HEK293 (cell line): ENCODE data around the gene SCFD2.

Source experiments
- FEZF1 ChIP-seq: fragments of 450-650 bp; formaldehyde crosslinking; IDR thresholded peaks from 2 replicates; pipeline ENCODE4 v1.5.1; 2016; ENCODE audit warnings: missing biosample characterization, missing genetic modification characterization
- TCF7L2 ChIP-seq: IDR thresholded peaks from 2 replicates; pipeline ENCODE4 v1.6.1; 2011; ENCODE audit warnings: low read depth, mild to moderate bottlenecking, inconsistent platforms, low read length, moderate library complexity, borderline replicate concordance
- TRIM28 ChIP-seq: IDR thresholded peaks from 2 replicates; pipeline ENCODE4 v1.6.1; 2011; ENCODE audit warnings: low read length, control low read depth, borderline replicate concordance
- YY2 ChIP-seq: fragments of 450-650 bp; formaldehyde crosslinking; IDR thresholded peaks from 2 replicates; pipeline ENCODE4 v1.5.1; 2016; ENCODE audit warnings: missing biosample characterization, missing genetic modification characterization
- ZNF10 ChIP-seq: fragments of 450-650 bp; formaldehyde crosslinking; IDR thresholded peaks from 2 replicates; pipeline ENCODE4 v1.5.1; 2017; ENCODE audit warnings: missing biosample characterization, missing genetic modification characterization
- ZNF114 ChIP-seq: fragments of 450-650 bp; formaldehyde crosslinking; IDR thresholded peaks from 2 replicates; pipeline ENCODE4 v1.5.0; 2017; ENCODE audit warnings: missing biosample characterization, missing genetic modification characterization
- ZNF248 ChIP-seq: fragments of 450-650 bp; formaldehyde crosslinking; IDR thresholded peaks from 2 replicates; pipeline ENCODE4 v1.5.1; 2017; ENCODE audit warnings: missing biosample characterization, missing genetic modification characterization
- ZNF26 ChIP-seq: fragments of 450-650 bp; formaldehyde crosslinking; IDR thresholded peaks from 2 replicates; pipeline ENCODE4 v1.5.1; 2016; ENCODE audit warnings: missing biosample characterization, missing genetic modification characterization
- ZNF292 ChIP-seq: fragments of 450-650 bp; formaldehyde crosslinking; IDR thresholded peaks from 2 replicates; pipeline ENCODE4 v1.5.1; 2016; ENCODE audit warnings: low read depth, missing biosample characterization, missing genetic modification characterization, borderline replicate concordance
- ZNF629 ChIP-seq: fragments of 450-650 bp; formaldehyde crosslinking; IDR thresholded peaks from 2 replicates; pipeline ENCODE4 v1.5.1; 2017; ENCODE audit warnings: missing biosample characterization, missing genetic modification characterization
- ZNF670 ChIP-seq: fragments of 450-650 bp; formaldehyde crosslinking; IDR thresholded peaks from 2 replicates; pipeline ENCODE4 v1.5.1; 2016; ENCODE audit warnings: missing biosample characterization, missing genetic modification characterization, low read depth
- TF ChIP-seq, protein P1 (sequence below): fragments of 450-650 bp; formaldehyde crosslinking; IDR thresholded peaks from 2 replicates; pipeline ENCODE4 v1.5.1; 2016; ENCODE audit warnings: missing biosample characterization, missing genetic modification characterization
- TF ChIP-seq, protein P2 (sequence below): fragments of 450-650 bp; formaldehyde crosslinking; IDR thresholded peaks from 2 replicates; pipeline ENCODE4 v1.5.1; 2016; ENCODE audit warnings: missing biosample characterization, missing genetic modification characterization

DNA sequence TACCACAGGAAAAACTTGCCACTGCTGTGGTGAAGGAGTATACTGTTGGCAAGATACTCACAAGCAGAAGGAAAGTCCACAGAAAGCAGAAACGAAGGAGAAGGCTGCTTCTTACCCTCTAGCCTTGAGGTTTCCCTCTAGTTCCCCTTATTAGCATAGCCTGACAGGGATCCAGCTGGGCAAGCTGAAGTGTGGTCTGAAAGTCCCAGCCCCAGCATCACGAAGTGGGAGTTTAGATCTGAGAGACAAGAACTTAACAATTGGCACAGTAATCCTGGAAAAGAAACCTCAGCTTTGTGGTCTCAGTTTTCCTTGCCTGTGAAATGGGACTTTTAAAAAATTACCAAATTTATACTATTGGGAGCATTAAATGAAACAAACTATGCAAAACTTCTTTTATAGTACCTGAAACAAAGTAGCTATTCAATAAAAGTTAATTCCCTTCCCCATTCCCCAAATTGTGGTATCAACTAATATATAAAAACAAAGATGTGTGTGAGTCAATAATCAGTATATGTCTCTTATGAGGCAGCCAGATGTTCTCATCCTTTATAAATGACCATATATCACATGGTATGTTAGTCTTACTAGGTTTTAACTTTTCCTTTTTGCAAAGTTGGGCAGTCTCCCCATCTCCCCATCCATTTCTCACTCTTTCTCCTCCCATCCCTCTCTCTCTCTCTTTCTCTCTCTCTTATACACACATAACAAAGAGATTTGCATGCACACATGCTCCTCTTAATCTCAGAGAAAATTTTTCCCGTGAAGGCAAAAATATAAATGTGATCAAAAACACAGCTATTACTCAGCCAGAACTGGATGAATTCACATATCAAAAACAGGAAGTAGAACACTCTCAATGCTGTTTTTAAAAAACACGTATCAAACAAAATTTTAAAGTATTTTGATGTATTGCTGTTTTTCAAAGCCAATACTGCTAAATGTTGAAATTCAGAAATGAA lies 57.8 kb downstream of the SCFD2 start:
- TF ChIP-seq, protein P1, sequence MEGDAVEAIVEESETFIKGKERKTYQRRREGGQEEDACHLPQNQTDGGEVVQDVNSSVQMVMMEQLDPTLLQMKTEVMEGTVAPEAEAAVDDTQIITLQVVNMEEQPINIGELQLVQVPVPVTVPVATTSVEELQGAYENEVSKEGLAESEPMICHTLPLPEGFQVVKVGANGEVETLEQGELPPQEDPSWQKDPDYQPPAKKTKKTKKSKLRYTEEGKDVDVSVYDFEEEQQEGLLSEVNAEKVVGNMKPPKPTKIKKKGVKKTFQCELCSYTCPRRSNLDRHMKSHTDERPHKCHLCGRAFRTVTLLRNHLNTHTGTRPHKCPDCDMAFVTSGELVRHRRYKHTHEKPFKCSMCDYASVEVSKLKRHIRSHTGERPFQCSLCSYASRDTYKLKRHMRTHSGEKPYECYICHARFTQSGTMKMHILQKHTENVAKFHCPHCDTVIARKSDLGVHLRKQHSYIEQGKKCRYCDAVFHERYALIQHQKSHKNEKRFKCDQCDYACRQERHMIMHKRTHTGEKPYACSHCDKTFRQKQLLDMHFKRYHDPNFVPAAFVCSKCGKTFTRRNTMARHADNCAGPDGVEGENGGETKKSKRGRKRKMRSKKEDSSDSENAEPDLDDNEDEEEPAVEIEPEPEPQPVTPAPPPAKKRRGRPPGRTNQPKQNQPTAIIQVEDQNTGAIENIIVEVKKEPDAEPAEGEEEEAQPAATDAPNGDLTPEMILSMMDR = no peak
- TF ChIP-seq ZNF670 (tag by site-specific recombination) (no peak), TRIM28 (no peak), FEZF1 (tag by site-specific recombination) (no peak), ZNF10 (tag by site-specific recombination) (no peak), TCF7L2 (no peak), YY2 (tag by site-specific recombination) (no peak), ZNF26 (tag by site-specific recombination) (no peak), ZNF248 (tag by site-specific recombination) (no peak), ZNF629 (tag by site-specific recombination) (no peak), ZNF114 (tag by site-specific recombination) (no peak), ZNF292 (tag by site-specific recombination) (no peak)
- TF ChIP-seq, protein P2, sequence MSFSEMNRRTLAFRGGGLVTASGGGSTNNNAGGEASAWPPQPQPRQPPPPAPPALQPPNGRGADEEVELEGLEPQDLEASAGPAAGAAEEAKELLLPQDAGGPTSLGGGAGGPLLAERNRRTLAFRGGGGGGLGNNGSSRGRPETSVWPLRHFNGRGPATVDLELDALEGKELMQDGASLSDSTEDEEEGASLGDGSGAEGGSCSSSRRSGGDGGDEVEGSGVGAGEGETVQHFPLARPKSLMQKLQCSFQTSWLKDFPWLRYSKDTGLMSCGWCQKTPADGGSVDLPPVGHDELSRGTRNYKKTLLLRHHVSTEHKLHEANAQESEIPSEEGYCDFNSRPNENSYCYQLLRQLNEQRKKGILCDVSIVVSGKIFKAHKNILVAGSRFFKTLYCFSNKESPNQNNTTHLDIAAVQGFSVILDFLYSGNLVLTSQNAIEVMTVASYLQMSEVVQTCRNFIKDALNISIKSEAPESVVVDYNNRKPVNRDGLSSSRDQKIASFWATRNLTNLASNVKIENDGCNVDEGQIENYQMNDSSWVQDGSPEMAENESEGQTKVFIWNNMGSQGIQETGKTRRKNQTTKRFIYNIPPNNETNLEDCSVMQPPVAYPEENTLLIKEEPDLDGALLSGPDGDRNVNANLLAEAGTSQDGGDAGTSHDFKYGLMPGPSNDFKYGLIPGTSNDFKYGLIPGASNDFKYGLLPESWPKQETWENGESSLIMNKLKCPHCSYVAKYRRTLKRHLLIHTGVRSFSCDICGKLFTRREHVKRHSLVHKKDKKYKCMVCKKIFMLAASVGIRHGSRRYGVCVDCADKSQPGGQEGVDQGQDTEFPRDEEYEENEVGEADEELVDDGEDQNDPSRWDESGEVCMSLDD (tag by site-specific recombination) = no peak
